Stimulated activated naive CD4-positive, alpha-beta T cell treated with Interleukin-2 at 50 U/mL for 16 hours (primary cell): ENCODE measurements around the gene MKI67.
A peak's percentile ranks its signal among the peaks of the same experiment; 100 is the strongest.
"Not testable (repeated sequence)": the region's sequence is repeated elsewhere in the genome, so short reads cannot be mapped to it uniquely, and the experiment has no call there.

ENCODE experiments used
- DNase-seq: peaks from one replicate; lab custom pipeline; 2025; lab: John Stamatoyannopoulos, UW

The MKI67 gene

DNA sequence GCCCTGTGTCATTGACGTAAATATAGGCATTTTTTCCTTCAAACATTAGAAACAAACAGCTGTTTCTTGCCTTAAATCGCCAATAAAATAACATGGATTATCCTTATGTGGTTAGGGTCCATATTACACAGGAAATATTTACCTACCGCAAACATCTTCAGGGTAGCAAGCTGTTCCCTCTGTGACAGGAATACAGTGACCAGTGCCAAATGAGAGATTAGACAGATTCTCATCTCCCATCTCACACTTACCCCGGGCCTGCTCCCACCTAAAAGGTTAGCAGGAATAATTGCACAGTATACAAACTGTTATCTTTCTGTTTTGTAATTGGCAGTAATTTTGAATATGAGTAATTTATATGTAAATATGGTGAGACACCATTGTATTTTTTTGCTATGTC, 16.5 kb downstream of the MKI67 start:
- DNase-seq = no peak

DNA sequence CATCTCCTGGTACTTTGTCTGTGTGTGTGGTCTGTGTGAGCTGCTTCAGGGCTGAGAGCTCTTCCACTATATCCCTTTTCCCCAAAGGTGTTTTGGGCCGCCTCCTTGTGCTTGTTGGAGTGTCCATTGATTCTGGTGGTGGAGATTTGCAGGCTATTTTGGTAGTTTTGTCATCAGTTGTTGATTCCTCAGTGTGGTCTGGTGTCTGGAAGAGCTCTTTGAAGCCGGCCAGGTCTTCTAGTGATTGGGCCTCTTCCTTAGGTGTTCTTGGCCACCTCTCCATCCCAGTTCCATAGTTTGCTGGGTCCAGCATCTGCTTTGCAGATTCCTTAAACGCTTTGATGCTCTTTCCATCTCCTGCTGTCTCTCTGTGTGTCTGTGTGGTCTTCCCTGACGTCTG, 20.8 kb downstream of the MKI67 start:
- no peak for DNase-seq

DNA sequence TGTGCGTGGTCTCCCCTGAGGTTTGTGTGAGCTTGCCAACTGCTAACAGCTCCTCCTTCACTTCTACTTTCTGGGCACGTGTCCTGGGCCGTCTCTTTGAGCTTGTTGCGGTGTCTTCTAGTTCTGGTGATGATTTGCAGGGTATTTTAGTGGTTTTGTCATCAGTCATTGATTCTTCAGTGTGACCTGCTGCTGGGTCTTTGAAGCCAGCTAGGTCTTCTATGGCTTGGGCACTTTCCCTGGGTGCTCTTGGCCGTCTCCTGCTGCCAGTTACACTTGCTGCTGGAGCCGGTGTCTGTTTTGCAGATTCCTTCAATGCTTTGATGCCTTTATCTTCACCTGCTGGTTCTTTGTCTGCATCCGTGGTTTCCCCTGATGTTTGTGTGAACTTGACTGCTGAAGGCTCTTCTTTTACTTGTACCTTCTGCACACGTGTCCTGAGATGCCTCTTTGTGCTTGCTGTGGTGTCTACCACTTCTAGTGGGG, 23.0 kb downstream of the MKI67 start:
- no peak for DNase-seq

DNA sequence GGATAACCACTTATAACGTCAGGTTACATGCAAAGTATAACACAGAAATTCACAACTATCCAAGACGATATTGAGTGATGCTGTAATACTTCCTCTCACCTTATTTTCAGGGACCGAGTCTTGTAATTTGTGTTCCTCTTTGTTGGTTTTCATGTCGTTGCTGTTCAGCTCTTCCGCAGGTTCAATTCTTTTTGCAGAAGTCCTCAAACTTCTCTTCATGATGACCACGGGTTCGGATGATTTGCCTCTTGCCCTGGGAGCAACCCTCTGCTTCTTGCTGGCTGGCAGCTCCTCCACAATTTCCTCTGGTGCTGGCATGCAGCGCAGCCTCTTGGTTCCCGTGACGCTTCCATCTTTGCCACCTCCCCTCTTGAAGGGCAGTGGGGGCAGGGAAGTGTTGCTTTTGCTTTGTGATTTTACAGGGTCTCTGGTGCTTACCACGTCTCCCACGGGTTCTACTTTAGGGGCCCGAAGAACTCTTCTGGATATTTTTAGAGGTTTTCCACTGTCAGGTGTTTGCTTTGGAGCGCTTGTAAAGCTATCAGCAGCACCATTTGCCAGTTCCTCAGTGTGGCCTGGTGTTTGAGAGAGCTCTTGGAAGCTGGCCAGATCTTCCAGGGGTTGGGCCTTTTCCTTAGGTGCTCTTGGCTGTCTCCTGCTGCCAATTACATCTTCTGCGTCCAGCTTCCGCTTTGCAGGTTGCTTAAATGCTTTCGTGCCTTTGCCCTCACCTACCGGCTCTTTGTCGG, 23.6 kb downstream of the MKI67 start:
- DNase-seq = no peak

DNA sequence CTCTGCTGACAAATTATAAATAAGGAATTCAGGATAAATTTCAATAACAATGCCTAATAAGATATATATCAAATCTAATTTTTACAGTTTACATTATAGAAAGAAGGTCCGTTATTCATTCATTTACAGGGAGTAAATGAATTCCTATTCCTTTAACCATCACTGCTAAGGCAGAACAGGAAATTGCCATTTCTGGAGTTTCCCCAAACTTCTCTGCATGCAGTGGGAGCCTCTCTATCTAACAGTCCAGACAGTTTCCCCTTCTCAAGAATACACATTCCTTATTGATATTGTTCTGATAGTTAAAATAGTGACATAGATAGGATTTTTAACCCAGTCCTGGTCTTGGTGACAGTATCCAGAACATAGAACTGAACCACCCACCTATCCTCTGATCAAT, 24.3 kb downstream of the MKI67 start:
- DNase-seq = no peak

DNA sequence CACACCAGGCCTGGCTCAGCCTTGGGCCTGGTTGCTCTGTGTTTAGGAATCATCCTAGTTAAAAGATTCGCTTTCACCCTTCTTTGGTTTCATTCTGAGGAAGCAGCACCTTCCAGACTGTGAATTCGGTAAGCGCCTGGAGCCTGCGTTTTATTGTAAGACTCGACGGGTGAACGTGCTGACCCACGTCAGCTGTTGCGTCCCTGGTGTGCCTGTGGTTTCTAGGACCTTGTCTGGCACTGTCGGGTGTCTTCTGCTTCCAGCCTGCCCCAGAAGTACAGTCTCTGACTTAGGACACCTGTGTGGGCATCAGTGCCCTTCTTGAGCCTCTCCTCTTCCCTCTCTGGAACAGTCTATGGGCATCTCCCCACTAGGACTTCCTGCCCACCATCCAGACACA, 26.3 kb downstream of the MKI67 start:
- no peak for DNase-seq

DNA sequence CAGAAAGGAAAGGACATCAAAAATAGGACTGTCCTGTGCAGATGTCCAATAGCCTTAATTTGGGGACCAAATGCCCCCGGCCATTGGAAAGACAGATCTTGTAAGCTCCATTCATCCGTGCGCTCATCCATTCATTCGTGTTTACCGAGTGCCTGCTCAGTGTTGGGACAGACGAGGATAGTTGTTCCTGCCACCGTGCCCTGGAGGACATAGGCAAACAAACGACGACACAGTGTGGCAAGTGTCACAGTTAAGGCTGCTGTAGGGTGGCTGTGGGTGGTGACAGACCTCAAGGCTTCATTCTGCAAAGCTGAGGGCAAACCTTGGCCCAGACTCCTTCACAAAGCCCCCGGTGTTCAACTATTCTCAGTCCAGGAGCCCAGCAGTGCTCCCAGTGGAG, 27.6 kb downstream of the MKI67 start:
- no peak for DNase-seq

DNA sequence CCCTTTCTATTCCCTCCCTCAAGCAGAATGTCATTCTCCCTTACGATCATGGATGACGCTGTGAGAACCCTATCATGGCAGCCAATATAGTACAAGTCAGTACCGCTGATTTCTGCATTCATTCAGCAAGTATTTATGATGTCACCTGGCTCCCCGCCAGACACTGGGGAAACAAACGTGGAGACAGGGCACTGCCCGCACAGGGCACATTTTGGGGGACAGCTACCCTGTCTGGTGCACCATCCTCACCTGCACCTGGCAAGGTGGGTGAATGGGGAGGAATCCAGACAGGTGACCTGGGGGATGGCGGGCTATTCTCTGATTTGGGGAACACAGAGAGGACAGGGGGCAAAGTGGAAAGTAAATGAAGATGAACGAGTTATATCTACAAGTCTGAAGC, 28.4 kb downstream of the MKI67 start:
- DNase-seq = no peak

DNA sequence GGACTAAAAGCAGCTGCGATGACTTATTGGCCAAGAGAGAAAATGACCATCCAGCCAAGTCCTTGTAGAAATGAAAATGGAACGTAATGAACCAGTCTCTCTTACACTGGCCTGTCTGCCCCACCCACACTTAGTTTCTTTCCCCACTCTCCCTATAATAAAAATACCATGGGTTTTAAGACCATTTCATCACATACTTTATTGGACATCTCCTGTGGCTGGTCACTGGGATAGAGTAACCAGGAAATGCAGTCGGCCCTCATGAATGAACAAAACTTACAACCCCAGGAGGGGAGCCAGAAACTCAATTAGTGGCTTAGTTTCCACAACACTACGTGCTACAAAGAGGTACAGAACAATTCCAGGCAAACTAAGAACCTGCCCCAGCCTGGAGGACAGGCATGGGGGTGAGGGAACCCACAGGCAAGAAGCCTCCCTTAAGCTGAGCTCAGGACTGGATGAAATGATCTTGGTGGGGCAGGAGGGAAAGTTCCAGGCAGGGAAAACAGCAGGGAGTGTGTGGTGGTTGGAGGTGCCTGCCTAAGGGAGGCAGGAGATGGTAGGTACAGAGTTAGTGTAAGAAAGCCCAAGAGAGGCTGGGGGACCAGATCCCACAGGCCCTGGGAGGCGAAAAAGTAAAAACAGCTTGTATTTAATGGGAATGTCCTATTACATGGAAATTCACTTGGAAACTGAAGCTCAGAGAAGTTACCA, 29.6 kb downstream of the MKI67 start:
- no peak for DNase-seq

DNA sequence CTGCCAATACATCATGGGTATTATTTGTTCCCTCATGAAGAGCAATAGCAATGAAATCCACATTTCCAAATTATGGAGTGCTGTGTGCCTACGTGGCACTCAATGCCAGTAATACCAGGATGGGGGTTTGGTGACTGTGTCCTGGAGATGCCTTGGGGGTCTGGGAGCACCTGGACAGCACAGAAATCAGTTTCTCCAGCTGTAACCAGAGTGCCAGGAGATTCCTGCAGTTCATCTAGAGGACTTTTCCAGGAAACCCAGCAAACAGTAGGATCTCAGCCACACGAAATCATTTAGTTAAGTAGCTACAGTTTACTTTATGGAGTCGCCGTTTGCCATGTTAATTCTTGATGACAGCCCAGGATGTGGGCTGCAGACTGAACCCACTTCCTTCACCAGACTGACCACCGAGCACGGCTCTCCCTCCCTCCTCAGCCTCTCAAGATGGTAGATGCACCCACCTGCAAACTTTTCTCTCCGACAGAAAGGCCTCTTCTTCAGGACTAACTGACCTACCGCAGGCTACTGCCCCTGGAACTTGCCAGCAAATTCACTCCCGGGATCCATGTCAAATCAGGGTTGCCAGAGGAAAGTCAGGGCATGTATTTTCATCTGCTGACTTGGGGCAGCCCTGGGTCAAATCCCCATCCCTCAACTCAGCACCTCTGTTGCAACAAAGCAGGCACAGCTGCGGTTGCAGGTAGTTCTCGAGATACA, 30.3 kb downstream of the MKI67 start:
- no peak for DNase-seq

DNA sequence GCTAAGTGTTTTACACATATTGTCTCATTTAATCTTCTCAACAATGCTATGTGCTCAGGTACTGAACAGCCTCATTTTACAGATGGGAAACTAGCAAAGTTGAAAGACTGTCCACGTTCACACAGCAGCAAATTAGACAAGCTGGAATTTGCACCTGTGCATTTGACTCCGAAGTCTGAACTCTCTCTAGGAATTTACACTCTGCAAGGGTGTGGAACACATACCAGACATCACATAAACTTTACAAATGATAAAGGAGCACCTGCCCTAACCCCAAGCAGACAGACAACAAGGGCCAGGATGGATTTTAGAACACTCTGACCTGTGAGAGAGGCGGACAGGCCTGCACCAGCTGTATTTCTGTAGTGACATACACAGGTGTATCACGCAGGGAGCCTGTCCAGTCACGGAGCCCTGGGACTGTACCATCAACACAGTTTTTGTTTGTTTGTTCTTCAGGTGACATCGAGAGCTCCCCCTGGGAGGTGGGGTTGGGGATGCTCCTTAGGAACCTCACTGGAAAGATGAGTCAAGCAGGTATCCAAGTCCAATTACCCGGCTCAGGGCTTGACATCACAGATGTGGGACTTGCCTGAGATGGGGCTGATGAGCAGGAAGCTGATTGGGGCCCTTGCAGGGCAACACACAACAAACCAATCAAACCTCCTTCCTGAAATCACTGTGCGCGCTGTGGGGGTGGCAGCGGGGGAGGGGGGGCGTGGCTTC, 31.0 kb downstream of the MKI67 start:
- peak; percentile 36 for DNase-seq

DNA sequence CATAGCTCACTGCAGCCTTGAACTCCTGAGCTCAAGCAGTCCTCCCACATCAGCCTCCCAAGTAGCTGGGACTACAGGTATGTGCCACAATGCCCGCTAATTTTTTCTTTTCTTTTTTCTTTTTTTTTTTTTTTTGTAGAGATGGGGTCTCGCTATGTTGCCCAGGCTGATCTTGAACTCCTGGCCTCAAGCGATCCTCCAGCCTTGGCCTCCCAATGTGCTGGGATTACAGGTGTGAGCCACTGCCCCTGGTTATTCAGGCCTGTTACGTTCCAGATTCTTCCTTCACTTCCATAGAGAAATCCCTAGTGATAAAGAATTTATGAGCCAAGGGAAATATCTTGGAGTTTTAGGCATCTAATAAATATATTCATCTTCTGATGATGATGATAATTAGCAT, 31.6 kb downstream of the MKI67 start:
- not testable (repeated sequence) for DNase-seq

DNA sequence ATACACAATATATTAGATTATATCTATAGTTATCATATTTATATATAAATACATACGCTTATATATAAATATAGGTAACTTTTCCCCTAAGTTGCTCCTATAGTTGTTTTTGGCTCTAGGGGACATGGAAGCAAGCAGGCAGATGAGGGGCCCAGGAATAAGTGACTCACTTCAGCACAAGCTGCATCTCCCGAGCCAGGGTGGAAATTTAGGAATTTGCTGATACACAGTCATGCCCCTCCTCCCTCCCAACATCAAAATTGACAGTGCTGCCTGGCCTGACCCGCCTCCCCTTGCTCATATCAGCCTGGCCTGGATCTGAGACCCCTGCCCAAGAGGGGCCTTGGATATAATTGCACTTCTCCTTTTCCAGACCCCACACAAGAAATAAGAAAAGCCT, 33.8 kb downstream of the MKI67 start:
- no peak for DNase-seq

DNA sequence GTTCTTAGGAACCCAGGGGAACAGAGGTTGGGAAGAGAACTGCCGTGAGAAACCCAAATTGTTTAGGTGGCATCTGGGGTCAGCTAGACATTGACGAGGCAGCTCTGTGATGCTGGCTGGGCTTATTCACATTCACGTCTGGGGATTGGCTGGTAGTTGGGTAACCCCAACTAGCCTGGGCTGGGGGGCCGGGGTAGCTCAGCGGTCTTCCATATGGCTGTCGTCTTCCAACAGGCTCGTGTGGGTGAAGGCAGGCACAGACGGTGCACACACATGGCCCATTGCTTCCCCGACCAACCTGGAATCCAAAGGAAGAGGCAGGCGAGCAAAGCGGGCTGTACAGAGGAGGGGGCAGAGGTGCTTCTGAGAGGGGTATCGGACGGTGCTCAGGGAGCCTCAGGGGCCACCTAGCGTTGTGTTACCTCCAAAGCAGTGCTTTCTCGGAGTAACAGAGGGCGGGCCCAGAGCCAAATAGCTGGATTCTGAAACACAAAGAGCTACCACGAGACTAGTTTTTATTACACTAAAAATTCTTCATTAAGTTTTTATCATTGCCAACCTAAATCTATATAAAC, 34.5 kb downstream of the MKI67 start:
- DNase-seq = no peak

DNA sequence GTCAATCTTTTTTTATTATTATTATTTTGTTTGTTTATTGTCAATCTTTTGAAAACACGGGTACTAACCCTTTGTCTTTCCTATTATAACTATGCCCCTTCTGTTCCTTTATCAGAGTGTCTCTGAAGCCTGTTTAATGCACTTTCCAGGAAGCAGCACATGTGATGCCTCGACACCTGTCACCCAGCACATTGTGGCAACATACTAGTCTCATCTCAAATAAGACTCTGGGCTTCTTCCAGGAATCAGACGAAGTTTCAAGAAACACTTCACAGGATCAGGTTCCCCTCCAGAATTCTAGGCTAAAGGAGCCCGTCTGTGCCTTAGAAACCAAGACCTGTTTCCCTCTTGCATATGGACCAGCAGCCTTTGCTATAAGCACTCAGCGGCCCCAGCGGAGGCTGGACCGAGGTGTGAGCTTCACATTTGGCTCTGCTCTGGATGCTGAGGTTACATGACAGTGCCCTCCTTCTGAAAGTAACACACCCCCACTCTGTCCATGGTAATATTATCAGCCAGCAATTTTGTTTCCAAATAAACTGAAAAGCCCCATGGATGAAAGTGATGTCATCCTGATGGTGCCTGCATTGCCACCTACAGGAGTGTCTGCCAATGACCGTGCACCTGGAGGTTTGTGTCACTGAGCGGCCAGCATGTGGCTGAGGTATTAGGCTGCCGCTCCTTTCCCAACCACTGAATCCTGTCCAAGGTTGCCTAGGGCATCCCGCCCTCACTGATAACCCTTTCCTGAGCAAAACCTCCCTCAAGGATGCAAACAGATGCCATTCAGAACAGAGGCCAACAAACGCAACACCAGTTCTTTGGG, 38.1 kb downstream of the MKI67 start:
- DNase-seq = no peak

DNA sequence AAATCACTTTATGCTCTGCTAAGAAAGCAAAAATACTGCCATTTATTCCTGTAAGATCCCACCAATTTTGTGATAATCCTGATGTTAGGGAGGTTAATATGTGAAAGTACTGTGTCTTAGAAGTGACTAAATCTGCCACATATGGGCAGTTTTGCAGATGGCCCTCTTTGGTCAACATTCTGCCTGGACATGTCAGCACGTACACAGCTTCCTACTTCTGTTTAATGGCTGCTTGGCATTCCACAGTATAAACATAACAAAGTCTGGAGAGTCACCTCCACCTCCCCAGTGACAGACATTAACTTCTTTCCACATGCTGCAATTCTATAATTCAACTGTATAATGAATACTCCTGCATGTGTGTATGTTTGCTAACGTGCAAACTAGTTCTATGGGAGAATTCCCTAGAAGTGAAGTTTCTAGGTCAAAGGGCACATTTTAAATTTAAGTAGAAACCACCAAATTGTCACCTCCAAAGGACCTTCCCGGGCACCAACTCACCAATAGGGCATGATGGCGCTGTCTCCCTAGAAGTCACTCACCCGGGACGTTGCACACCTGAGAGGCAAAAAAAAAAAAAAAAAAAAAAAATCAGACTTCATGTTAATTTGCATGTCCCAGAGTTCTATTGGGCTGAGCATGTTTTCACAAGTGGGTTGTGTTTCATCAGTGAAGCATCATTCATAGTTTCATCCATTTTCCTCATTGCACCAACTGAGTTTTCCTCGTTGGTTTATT, 38.9 kb downstream of the MKI67 start:
- DNase-seq = peak; percentile 5

DNA sequence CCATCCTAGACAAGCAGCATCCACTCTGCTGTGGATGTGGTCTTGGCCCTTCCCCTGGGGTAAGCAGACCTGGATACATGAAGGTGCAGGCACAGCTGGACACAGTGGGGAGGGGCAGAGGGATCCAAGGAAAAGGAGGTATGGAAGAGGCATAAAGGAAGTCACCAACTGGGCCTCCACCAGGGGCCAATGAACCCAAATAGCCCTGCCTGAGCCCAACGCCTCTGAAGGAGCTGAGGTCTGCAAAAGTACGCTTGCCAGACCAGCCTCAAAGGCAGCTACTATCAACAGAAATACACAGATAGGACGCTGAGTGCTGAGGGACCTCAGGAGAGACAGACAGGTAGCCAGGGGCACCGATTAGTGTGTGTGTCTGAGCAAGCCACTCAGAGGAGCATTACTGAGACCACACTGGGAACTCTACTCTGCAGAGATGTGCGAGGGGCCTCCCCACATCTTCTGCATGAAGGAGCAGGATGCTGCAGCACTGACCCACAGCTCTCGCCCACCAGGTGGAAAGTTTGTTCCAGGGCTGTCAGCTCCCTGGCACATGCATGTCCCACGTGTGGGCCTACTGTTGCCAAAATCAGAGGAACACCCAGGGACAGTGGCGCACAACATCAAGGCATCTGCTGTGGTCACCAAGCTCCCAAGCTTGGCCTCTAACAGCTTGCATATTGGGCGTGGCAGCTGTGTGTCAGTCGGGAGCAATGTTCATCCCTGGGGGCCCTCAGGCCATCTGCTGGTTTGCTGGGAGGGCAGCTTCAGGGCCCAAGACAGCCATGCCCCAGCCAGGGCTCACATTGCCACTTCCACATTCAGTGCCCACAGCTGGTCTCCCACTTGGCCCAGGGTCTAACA, 40.0 kb downstream of the MKI67 start:
- no peak for DNase-seq

DNA sequence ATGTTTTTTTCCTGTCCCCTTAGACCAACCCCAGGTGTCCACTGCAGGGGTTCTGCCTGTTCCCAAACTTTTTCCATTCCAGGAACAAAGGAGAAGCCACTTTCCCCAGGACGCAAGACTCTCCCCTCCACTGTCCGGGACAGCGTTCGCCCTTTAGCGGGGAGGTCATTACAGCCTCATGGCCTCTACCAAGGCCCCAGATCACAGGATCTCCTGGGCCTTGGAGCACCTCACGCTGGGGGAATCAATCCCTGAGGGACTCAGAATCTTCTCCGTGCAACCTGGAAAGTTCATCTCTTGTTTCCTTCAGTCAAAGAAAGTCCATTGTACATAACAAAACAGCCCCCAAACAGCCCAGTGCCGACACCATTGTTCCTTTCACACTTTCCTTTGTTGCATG, 41.2 kb downstream of the MKI67 start:
- no peak for DNase-seq

DNA sequence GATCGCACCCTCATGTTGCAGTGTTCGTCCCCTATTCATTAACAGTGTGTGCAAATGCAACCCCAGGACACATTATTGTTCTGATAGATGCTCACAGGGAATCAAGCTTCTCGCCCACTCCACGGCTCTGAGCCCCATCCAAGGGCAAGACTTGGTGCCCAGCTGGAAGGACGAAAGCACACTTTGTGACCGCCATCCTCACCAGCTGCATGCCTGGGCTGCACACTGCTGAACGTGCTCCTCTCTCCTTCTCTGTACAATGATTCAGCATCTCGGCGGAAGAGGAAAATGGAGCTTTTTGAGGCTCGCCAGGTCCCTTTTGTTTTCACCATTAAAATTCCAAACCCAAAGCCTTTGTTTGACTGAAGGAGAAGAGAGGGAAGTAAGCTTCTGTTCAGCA, 41.9 kb downstream of the MKI67 start:
- DNase-seq = no peak
